ENCODE data around the gene GRIP2.

The GRIP2 gene

GRCh38 chr3:14539742-14540491 is at the start of gene GRIP2:
Gene GRIP2, minus strand, starts transcription at chr3:14540342. Its CDS starts 34 bp downstream, at chr3:14540308.
- no peak for DNase-seq (ENCODE audit: low spot score)

- no peak for DNase-seq (ENCODE audit: low spot score)
Measured at GRCh38 chr3:14588425-14589112, 48.4 kb upstream of the GRIP2 start.

GRCh38 chr3:14587740-14588360 is 47.7 kb upstream of the GRIP2 start:
- no peak for DNase-seq (ENCODE audit: low spot score)

GRCh38 chr3:14586611-14587010 is 46.5 kb upstream of the GRIP2 start:
- DNase-seq (ENCODE audit: low spot score), result no peak

GRCh38 chr3:14583548-14584091 is 43.5 kb upstream of the GRIP2 start:
- no peak for DNase-seq (ENCODE audit: low spot score)

- no peak for DNase-seq (ENCODE audit: low spot score)
Measured at GRCh38 chr3:14582045-14582410, 41.9 kb upstream of the GRIP2 start.

GRCh38 chr3:14581334-14582044 is 41.3 kb upstream of the GRIP2 start:
- no peak for DNase-seq (ENCODE audit: low spot score)

GRCh38 chr3:14577897-14578296 is 37.8 kb upstream of the GRIP2 start:
- no peak for DNase-seq (ENCODE audit: low spot score)

GRCh38 chr3:14576163-14576562 is 36.0 kb upstream of the GRIP2 start:
- no peak for DNase-seq (ENCODE audit: low spot score)

- DNase-seq (ENCODE audit: low spot score), result no peak
Measured at GRCh38 chr3:14574183-14574582, 34.0 kb upstream of the GRIP2 start.

GRCh38 chr3:14573706-14574105 is 33.6 kb upstream of the GRIP2 start:
- no peak for DNase-seq (ENCODE audit: low spot score)

GRCh38 chr3:14570864-14571263 is 30.7 kb upstream of the GRIP2 start:
- DNase-seq (ENCODE audit: low spot score), result no peak

- no peak for DNase-seq (ENCODE audit: low spot score)
Measured at GRCh38 chr3:14570089-14570488, 29.9 kb upstream of the GRIP2 start.

- no peak for DNase-seq (ENCODE audit: low spot score)
Measured at GRCh38 chr3:14569474-14570000, 29.4 kb upstream of the GRIP2 start.

- DNase-seq (ENCODE audit: low spot score), result no peak
Measured at GRCh38 chr3:14568269-14568668, 28.1 kb upstream of the GRIP2 start.

GRCh38 chr3:14566812-14567211 is 26.7 kb upstream of the GRIP2 start:
- DNase-seq (ENCODE audit: low spot score), result no peak

GRCh38 chr3:14565868-14566588 is 25.9 kb upstream of the GRIP2 start:
- no peak for DNase-seq (ENCODE audit: low spot score)

- DNase-seq (ENCODE audit: low spot score), result no peak
Measured at GRCh38 chr3:14564741-14565140, 24.6 kb upstream of the GRIP2 start.

GRCh38 chr3:14563946-14564539 is 23.9 kb upstream of the GRIP2 start:
- no peak for DNase-seq (ENCODE audit: low spot score)

- DNase-seq (ENCODE audit: low spot score), result no peak
Measured at GRCh38 chr3:14562121-14562890, 22.2 kb upstream of the GRIP2 start.
